Measurements from ENCODE around the gene CBFA2T2.

GRCh38 chr20:33681288-33681687 lies 191.4 kb downstream of the CBFA2T2 start:
- TF ChIP-seq CTCF (conservative IDR thresholded peaks at IDR 0.05; ENCODE audit: low read length) (no peak), EZH2phosphoT487 (IDR thresholded peaks at IDR 0.05; ENCODE audit: borderline replicate concordance) (no peak)

Measured in Loucy (cell line).